Upper lobe of right lung (tissue), 1 donor: ENCODE results near the gene CSH1. TPM values are rescaled to one million over a fixed set of nuclear protein-coding genes. Genes with fewer than 3 reads are reported as not detected.
"Not testable (repeated sequence)": the region's sequence is repeated elsewhere in the genome, so short reads cannot be mapped to it uniquely, and the experiment has no call there.

ENCODE experiments used
- ATAC-seq: fragments of 200-7000 bp; cut with Tn5 transposase; one replicate; pipeline ENCODE4 v1.9.1; 2020; ENCODE audit warnings: mild to moderate bottlenecking, moderate library complexity
- DNase-seq: peaks from one replicate; pipeline ENCODE4 v3.0.0-alpha.2; 2020
- H3K27ac ChIP-seq: fragments of 200-600 bp; one replicate; pipeline ENCODE4 v1.8.0; 2022
- H3K27me3 ChIP-seq: fragments of 200-600 bp; one replicate; pipeline ENCODE4 v1.8.0; 2022; ENCODE audit warnings: mild to moderate bottlenecking
- H3K36me3 ChIP-seq: fragments of 200-600 bp; one replicate; pipeline ENCODE4 v1.8.0; 2022
- H3K4me1 ChIP-seq: fragments of 200-600 bp; one replicate; pipeline ENCODE4 v1.8.0; 2022
- H3K4me3 ChIP-seq: fragments of 200-600 bp; one replicate; pipeline ENCODE4 v1.8.0; 2022; ENCODE audit warnings: mild to moderate bottlenecking
- H3K9me3 ChIP-seq: fragments of 200-600 bp; one replicate; pipeline ENCODE4 v1.8.0; 2022
- CTCF ChIP-seq: fragments of 200-600 bp; IDR thresholded peaks from one replicate; pipeline ENCODE4 v1.8.0; 2022; ENCODE audit warnings: antibody characterized with exemption
- intact Hi-C: fragments of 100-400 bp; cut with DNase I; formaldehyde crosslinking; loops from one replicate; pipeline ENCODE4 v1.11.0; 2022
- total RNA-seq: library from RNA; stranded (reverse); fragmentation: NEBNext Ultra II Directional; extraction: Animal tissue kit (Norgen Biotek cat#: 25700); gene quantifications from one replicate; pipeline ENCODE4 v1.2.1, GENCODE V29; 2021
- donor health status: DM: no; HTN: yes; CAD: no; lungs with severe emphysema.

The CSH1 gene
- total RNA-seq, 1 donor from 2014 or later = not detected

- TF ChIP-seq CTCF = no peak
- H3K9me3 ChIP-seq = no peaks in the 10 kb centered on the region
- peaks cover 5% of the 10 kb centered on the region for H3K4me1 ChIP-seq
- no peaks in the 10 kb centered on the region for H3K36me3 ChIP-seq
- no peaks in the 10 kb centered on the region for H3K27me3 ChIP-seq
- no peak overlapping the region for H3K27ac ChIP-seq
- ATAC-seq (no peak), DNase-seq (no peak)
- intact Hi-C loops = no loop called here
- H3K4me3 ChIP-seq = no peak overlapping the region
Measured at GRCh38 chr17:63926164-63926563, 29.8 kb upstream of the CSH1 start.

- H3K4me1 ChIP-seq = peaks cover under 1% of the 10 kb centered on the region
- no peak for ATAC-seq
- intact Hi-C loops = no loop called here
- no peaks in the 10 kb centered on the region for H3K36me3 ChIP-seq
- no peak for TF ChIP-seq CTCF
- DNase-seq = no peak
- no peaks in the 10 kb centered on the region for H3K9me3 ChIP-seq
- H3K27ac ChIP-seq = no peak overlapping the region
- no peaks in the 10 kb centered on the region for H3K27me3 ChIP-seq
- H3K4me3 ChIP-seq = no peak overlapping the region
Measured at GRCh38 chr17:63925615-63926014, 29.2 kb upstream of the CSH1 start.

GRCh38 chr17:63922402-63922801, 26.0 kb upstream of the CSH1 start:
- H3K4me1 ChIP-seq, H3K36me3 ChIP-seq, H3K27ac ChIP-seq, DNase-seq, H3K27me3 ChIP-seq, ATAC-seq, H3K9me3 ChIP-seq, intact Hi-C loops, H3K4me3 ChIP-seq: not testable (repeated sequence)

- intact Hi-C loops, DNase-seq, H3K27me3 ChIP-seq, H3K4me1 ChIP-seq, H3K4me3 ChIP-seq, H3K9me3 ChIP-seq, ATAC-seq, H3K36me3 ChIP-seq, H3K27ac ChIP-seq: not testable (repeated sequence)
Measured at GRCh38 chr17:63920779-63921178, 24.4 kb upstream of the CSH1 start.

GRCh38 chr17:63920050-63920449, 23.7 kb upstream of the CSH1 start:
- H3K9me3 ChIP-seq, ATAC-seq, DNase-seq, H3K36me3 ChIP-seq, H3K27me3 ChIP-seq, H3K27ac ChIP-seq, intact Hi-C loops, H3K4me3 ChIP-seq, H3K4me1 ChIP-seq: not testable (repeated sequence)

- ATAC-seq (peak; percentile 94), DNase-seq (no peak)
- Histone ChIP-seq H3K9me3 (no peaks in the 10 kb centered on the region), H3K27me3 (peaks cover 8% of the 10 kb centered on the region), H3K4me3 (no peak overlapping the region), H3K27ac (no peak overlapping the region), H3K36me3 (no peaks in the 10 kb centered on the region), H3K4me1 (peaks cover 4% of the 10 kb centered on the region)
- intact Hi-C loops = loop anchor here (10.0 kb wide), 2 partner anchors 105 to 215 kb away; partner anchors contain the start of genes ERN1 and ICAM2
- peak; percentile 95 for TF ChIP-seq CTCF
Measured at GRCh38 chr17:63919311-63919723, 22.9 kb upstream of the CSH1 start.

- H3K4me3 ChIP-seq, DNase-seq, H3K9me3 ChIP-seq, ATAC-seq, H3K4me1 ChIP-seq, H3K27me3 ChIP-seq, H3K36me3 ChIP-seq, H3K27ac ChIP-seq: not testable (repeated sequence)
- intact Hi-C loops = loop anchor here (10.0 kb wide), 2 partner anchors 106 to 216 kb away; partner anchors contain the start of genes ERN1 and ICAM2
Measured at GRCh38 chr17:63918789-63919305, 22.5 kb upstream of the CSH1 start, which contains the start of gene GH1. GH1 (minus strand) TSS chr17:63918839; CDS start chr17:63918776, 63 bp downstream.

- H3K27me3 ChIP-seq = peaks cover 8% of the 10 kb centered on the region
- intact Hi-C loops = loop anchor here (10.0 kb wide), 2 partner anchors 106 to 216 kb away; partner anchors contain the start of genes ERN1 and ICAM2
- H3K9me3 ChIP-seq = no peaks in the 10 kb centered on the region
- peaks cover 4% of the 10 kb centered on the region for H3K4me1 ChIP-seq
- no peak overlapping the region for H3K27ac ChIP-seq
- DNase-seq = no peak
- no peaks in the 10 kb centered on the region for H3K36me3 ChIP-seq
- no peak for TF ChIP-seq CTCF
- ATAC-seq = no peak
- no peak overlapping the region for H3K4me3 ChIP-seq
Measured at GRCh38 chr17:63918305-63918704, 21.9 kb upstream of the CSH1 start.
